Panc1 (cell line): Measurements from ENCODE around the gene OAS2. TPM values are rescaled to one million over a fixed set of nuclear protein-coding genes. Genes with fewer than 3 reads are reported as not detected.

ENCODE experiments used
- ATAC-seq: fragments of 200-7000 bp; cut with Tn5 transposase; 2 replicates; pipeline ENCODE4 v1.9.1; 2020; ENCODE audit warnings: mild to moderate bottlenecking, moderate library complexity
- BruUV-seq: library from RNA; stranded (reverse); fragments of 400-500 nt; replicated peaks from 2 replicates; lab custom pipeline; 2021; lab: Mats Ljungman, UMichigan
- CTCF ChIA-PET: fragments of 300-600 bp; sonication (Branson Sonifier 250); formaldehyde crosslinking; loops from one replicate; lab custom pipeline; 2022; ENCODE audit warnings: antibody characterized with exemption; lab: Charles Lee
- POLR2A ChIA-PET: fragments of 300-600 bp; sonication (Branson Sonifier 250); formaldehyde crosslinking; loops from one replicate; lab custom pipeline; 2022; ENCODE audit warnings: antibody characterized with exemption; lab: Charles Lee
- DNase-seq: peaks from one replicate; pipeline ENCODE4 v3.0.0-alpha.2; 2010; ENCODE audit warnings: low read depth, low spot score
- H3K27ac ChIP-seq: 2 replicates; pipeline ENCODE4 v1.5.1; 2011; ENCODE audit warnings: mild to moderate bottlenecking, low read length, inconsistent platforms
- H3K27me3 ChIP-seq: fragments of 200-500 bp; sonication (Bioruptor generic); 2 replicates; pipeline ENCODE4 v1.6.0; 2014; ENCODE audit warnings: low read length, inconsistent platforms; ENCODE audit not compliant: control insufficient read depth, insufficient read depth
- H3K36me3 ChIP-seq: fragments of 200-500 bp; sonication (Bioruptor generic); 2 replicates; pipeline ENCODE4 v1.5.1; 2014; ENCODE audit warnings: inconsistent platforms, mild to moderate bottlenecking, low read length, moderate library complexity; ENCODE audit not compliant: control insufficient read depth, insufficient read depth
- H3K4me1 ChIP-seq: 2 replicates; pipeline ENCODE4 v1.5.1; 2011; ENCODE audit warnings: inconsistent platforms, mild to moderate bottlenecking, low read length, moderate library complexity; ENCODE audit not compliant: control insufficient read depth, insufficient read depth
- H3K4me3 ChIP-seq, 2 experiments: 2 replicates each; pipeline ENCODE4 v1.5.1; 2011 to 2012; ENCODE audit warnings: low read depth in 2 of 2, low read length in 2 of 2, mild to moderate bottlenecking in 2 of 2, inconsistent platforms in 1 of 2, moderate library complexity in 1 of 2
- H3K9me3 ChIP-seq: fragments of 200-500 bp; sonication (Bioruptor generic); 2 replicates; pipeline ENCODE4 v1.5.1; 2014; ENCODE audit warnings: low read depth, mild to moderate bottlenecking, inconsistent platforms, low read length, moderate library complexity; ENCODE audit not compliant: control insufficient read depth, insufficient read depth
- CTCF ChIP-seq: fragments of 450-650 bp; IDR thresholded peaks from 2 replicates; pipeline ENCODE4 v1.5.1; 2017; ENCODE audit warnings: mild to moderate bottlenecking
- POLR2AphosphoS5 ChIP-seq: IDR thresholded peaks from 2 replicates; pipeline ENCODE4 v1.6.1; 2012; ENCODE audit warnings: mild to moderate bottlenecking, low read depth, low read length, moderate library complexity
- REST ChIP-seq, 2 experiments: IDR thresholded peaks; 2 replicates each; pipeline ENCODE4 v1.6.1; 2011 to 2012; ENCODE audit warnings: low read depth in 2 of 2, control low read depth in 1 of 2, low read length in 1 of 2, mild to moderate bottlenecking in 1 of 2, moderate library complexity in 1 of 2; ENCODE audit not compliant: insufficient read depth in 1 of 2
- SIN3A ChIP-seq: IDR thresholded peaks from 2 replicates; pipeline ENCODE4 v1.6.1; 2012; ENCODE audit warnings: low read depth, mild to moderate bottlenecking, low read length, moderate library complexity, borderline replicate concordance; ENCODE audit not compliant: insufficient read depth
- TCF7L2 ChIP-seq: IDR thresholded peaks from 2 replicates; pipeline ENCODE4 v1.6.1; 2011; ENCODE audit warnings: mild to moderate bottlenecking, low read depth, low read length, inconsistent platforms
- in situ Hi-C: cut with HindIII; loops from 2 replicates; pipeline ENCODE4 v1.10.0; 2016; ENCODE audit warnings: low sequenced_read_pairs, low pct_unique_long_range_greater_than_20kb
- intact Hi-C: fragments of 100-400 bp; cut with micrococcal nuclease; formaldehyde crosslinking; loops from one replicate; pipeline ENCODE4 v1.10.0; 2022; ENCODE audit not compliant: unreplicated experiment
- total RNA-seq: library from RNA; stranded (reverse); gene quantifications from one replicate; pipeline ENCODE4 v1.2.1, GENCODE V29; 2021; ENCODE audit not compliant: unreplicated experiment

OAS2 gene
- total RNA-seq, 1 experiment from 2014 or later: 2.7 TPM

GRCh38 chr12:112939761-112940381 is 38.4 kb upstream of the OAS2 start:
- no peaks in the 10 kb centered on the region for H3K36me3 ChIP-seq
- POLR2A ChIA-PET: no interaction called here
- H3K9me3 ChIP-seq: no peaks in the 10 kb centered on the region
- TF ChIP-seq SIN3A (no peak), TCF7L2 (no peak), REST (IDR thresholded peaks at IDR 0.05; ENCODE audit: insufficient read depth in 1 of 2, low read depth in 2 of 2, low read length in 1 of 2) (no peak), CTCF (no peak), POLR2AphosphoS5 (no peak)
- no peak for DNase-seq
- BruUV-seq: no TSS peak
- peak overlapping the region; percentile 36; the same call in 1 of the 2 replicates for H3K27ac ChIP-seq
- CTCF ChIA-PET: no interaction called here
- H3K4me1 ChIP-seq: peaks cover 12% of the 10 kb centered on the region; the same call in 1 of the 2 replicates
- in situ Hi-C loops (no loop called here), intact Hi-C loops (no loop called here)
- no peak for ATAC-seq
- no peaks in the 10 kb centered on the region for H3K27me3 ChIP-seq
- H3K4me3 ChIP-seq: peak overlapping the region in 1 of 2 experiments; percentile 73; a peak in 2 of 4 replicates

- in situ Hi-C loops: no loop called here
- H3K4me1 ChIP-seq: peaks cover 12% of the 10 kb centered on the region; the same call in 1 of the 2 replicates
- BruUV-seq: no TSS peak
These were observed 36.6 kb upstream of the OAS2 start for GRCh38 chr12:112941528-112942335.

More at GRCh38 chr12:112941528-112942335, 36.6 kb upstream of the OAS2 start:
- Histone ChIP-seq H3K36me3 (no peaks in the 10 kb centered on the region), H3K27ac (no peak overlapping the region), H3K27me3 (no peaks in the 10 kb centered on the region), H3K9me3 (no peaks in the 10 kb centered on the region), H3K4me3 (no peak overlapping the region)
- intact Hi-C loops: no loop called here
- DNase-seq: no peak
- ATAC-seq: no peak
- TF ChIP-seq CTCF: no peak
- TF ChIP-seq POLR2AphosphoS5: no peak
- TF ChIP-seq REST (IDR thresholded peaks at IDR 0.05; ENCODE audit: insufficient read depth in 1 of 2, low read depth in 2 of 2, low read length in 1 of 2): no peak
- TF ChIP-seq TCF7L2: no peak
- TF ChIP-seq SIN3A: no peak
- ChIA-PET CTCF (no interaction called here), POLR2A (no interaction called here)
